Heart right ventricle (tissue), 16 donors: ENCODE results near the gene HAAO. TPM values are rescaled to one million over a fixed set of nuclear protein-coding genes. Genes with fewer than 3 reads are reported as not detected.

Source experiments
- ATAC-seq, 8 donors: fragments of 200-7000 bp; cut with Tn5 transposase; one replicate each; pipeline ENCODE4 v1.9.1; 2020; ENCODE audit warnings: mild to moderate bottlenecking in 8 of 8, moderate library complexity in 8 of 8, moderate number of reproducible peaks in 1 of 8
- DNase-seq, 2 donors: peaks; one replicate each; pipeline ENCODE4 v3.0.0-alpha.2; 2020
- H3K27ac ChIP-seq, 10 donors: fragments of 200-600 bp; sonication (generic) in 2 of 10; one replicate each; pipeline versions ENCODE4 v1.5.0 to v1.8.0; 2020 to 2022; ENCODE audit warnings: mild to moderate bottlenecking in 3 of 10
- H3K27me3 ChIP-seq, 7 donors: fragments of 200-600 bp; one replicate each; pipeline ENCODE4 v1.8.0; 2021 to 2022; ENCODE audit warnings: mild to moderate bottlenecking in 2 of 7
- H3K36me3 ChIP-seq, 9 donors: fragments of 200-600 bp; sonication (generic) in 1 of 9; one replicate each; pipeline versions ENCODE4 v1.5.0 to v1.8.0; 2020 to 2022; ENCODE audit warnings: mild to moderate bottlenecking in 2 of 9
- H3K4me1 ChIP-seq, 9 donors: fragments of 200-600 bp; sonication (generic) in 1 of 9; one replicate each; pipeline versions ENCODE4 v1.5.0 to v1.8.0; 2020 to 2022; ENCODE audit warnings: mild to moderate bottlenecking in 4 of 9
- H3K4me3 ChIP-seq, 10 donors: fragments of 200-600 bp; sonication (generic) in 2 of 10; one replicate each; pipeline versions ENCODE4 v1.5.0 to v1.8.0; 2020 to 2022; ENCODE audit warnings: mild to moderate bottlenecking in 7 of 10, moderate library complexity in 2 of 10
- H3K9me3 ChIP-seq, 11 donors: fragments of 200-600 bp in 10 of 11; sonication (generic) in 2 of 11; one replicate each; pipeline versions ENCODE4 v1.5.0 to v1.8.0; 2013 to 2022; ENCODE audit warnings: mild to moderate bottlenecking in 2 of 11, control low read depth in 1 of 11, moderate library complexity in 1 of 11
- WGBS, 2 donors: extraction: QIAGEN DNeasy Blood & Tissue Kit; methylation state at CpG; one replicate each; pipeline ENCODE4 v1.1.7; 2013; ENCODE audit warnings: inconsistent platforms in 1 of 2; 5-methylcytosine and 5-hydroxymethylcytosine counted together
- intact Hi-C, 10 donors: fragments of 100-400 bp; cut with DNase I; formaldehyde crosslinking; loops; one replicate each; pipeline versions ENCODE4 v1.11.1 to v1.14.2; 2022
- polyA plus RNA-seq, 2 donors: library from polyadenylated mRNA; stranded (reverse); fragments of 200-250 nt; gene quantifications; one replicate each; pipeline ENCODE4 v1.2.3, GENCODE V29; 2013
- total RNA-seq, 10 donors: library from RNA; stranded (reverse); fragmentation: NEBNext Ultra II Directional in 3 of 10; extraction: Animal tissue kit (Norgen Biotek cat#: 25700) in 3 of 10; gene quantifications; one replicate each; pipeline versions ENCODE4 v1.2.1 to v1.2.4, GENCODE V29; 2021 to 2023
- TF ChIP-seq, protein P1 (sequence below), 9 donors: fragments of 200-600 bp; sonication (generic) in 2 of 9; IDR thresholded peaks; one replicate each; pipeline versions ENCODE4 v1.5.0 to v1.8.0; 2021 to 2022; ENCODE audit warnings: antibody characterized with exemption in 9 of 9, mild to moderate bottlenecking in 5 of 9, moderate library complexity in 1 of 9
- donor health status: Arrhythmogenic right ventricular cardiomyopathy.
- donor health status: ischemic (EF 13 %, LVEDD 7.1; RV severe dilation, severe dysfunction).
- donor health status: healthy with polysubstance abuse.
- donor health status: DM: no; HTN: yes; CAD: no.
- donor health status: DM: no; HTN: no; CAD: no.
- donor health status: ischemic (EF 25% LVEDD 6.9; RV normal size, moderate dysfunction).
- donor health status: ischemic (EF 25% LVEDD 5.7; RV mildly dilated, moderate dysfunction).
- donor health status: healthy.
- donor health status: DM: yes; HTN: yes; CAD: no.
- donor health status: Ischemic cardiomyopathy.
- donor health status: ischemic (EF 35%, LVEDD 5.7; RV mildly dilated, moderate dysfunction).
- donor health status: nonischemic (EF 11% LVEDD 7.7; RV severe dilation, severe dysfunction).
- donor health status: DM: yes; HTN: yes; CAD: no.
- donor health status: PGD.
- donor health status: ischemic (EF 29% LVEDD 5.4; RV normal size, mild dysfunction).
- donor health status: nonischemic (EF 23%, LVEDD 6.1; RV moderate dilation, normal function).

Gene HAAO
- total and polyA plus RNA-seq, 12 donors, result 0.80 to 6.4 (median 2.7) TPM

DNA sequence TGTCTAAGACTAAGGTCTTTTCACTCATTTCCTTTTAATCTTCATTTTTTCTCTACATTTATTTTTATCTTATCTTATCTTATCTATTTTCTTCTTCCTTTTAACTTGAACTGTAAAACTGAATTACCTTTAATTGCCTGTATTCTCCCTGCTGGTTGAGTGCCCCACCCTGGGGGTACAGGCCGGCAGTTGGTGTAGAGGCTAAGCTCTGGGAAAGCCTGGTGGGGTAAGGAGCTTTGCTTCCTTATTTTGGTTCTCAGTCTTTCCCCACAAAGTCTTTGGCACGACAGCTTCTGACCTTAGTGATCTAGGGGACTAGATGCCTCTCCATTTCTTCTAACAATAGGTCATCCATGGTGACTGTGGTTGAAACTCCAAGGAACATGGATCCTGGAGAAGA lies 26.8 kb upstream of the HAAO start:
- ATAC-seq, result no peak
- no peaks in the 10 kb centered on the region for H3K27me3 ChIP-seq
- H3K36me3 ChIP-seq, result no peaks in the 10 kb centered on the region
- WGBS, 2 donors, result 78 to 80% methylated on average over 2 of the region's 2 CpGs
- no peaks in the 10 kb centered on the region for H3K4me1 ChIP-seq
- H3K27ac ChIP-seq, result no peak overlapping the region
- no peak overlapping the region for H3K4me3 ChIP-seq
- H3K9me3 ChIP-seq, result peaks cover 0 to 7% (median 0%) of the 10 kb centered on the region in 11 donors
- TF ChIP-seq, protein P1, sequence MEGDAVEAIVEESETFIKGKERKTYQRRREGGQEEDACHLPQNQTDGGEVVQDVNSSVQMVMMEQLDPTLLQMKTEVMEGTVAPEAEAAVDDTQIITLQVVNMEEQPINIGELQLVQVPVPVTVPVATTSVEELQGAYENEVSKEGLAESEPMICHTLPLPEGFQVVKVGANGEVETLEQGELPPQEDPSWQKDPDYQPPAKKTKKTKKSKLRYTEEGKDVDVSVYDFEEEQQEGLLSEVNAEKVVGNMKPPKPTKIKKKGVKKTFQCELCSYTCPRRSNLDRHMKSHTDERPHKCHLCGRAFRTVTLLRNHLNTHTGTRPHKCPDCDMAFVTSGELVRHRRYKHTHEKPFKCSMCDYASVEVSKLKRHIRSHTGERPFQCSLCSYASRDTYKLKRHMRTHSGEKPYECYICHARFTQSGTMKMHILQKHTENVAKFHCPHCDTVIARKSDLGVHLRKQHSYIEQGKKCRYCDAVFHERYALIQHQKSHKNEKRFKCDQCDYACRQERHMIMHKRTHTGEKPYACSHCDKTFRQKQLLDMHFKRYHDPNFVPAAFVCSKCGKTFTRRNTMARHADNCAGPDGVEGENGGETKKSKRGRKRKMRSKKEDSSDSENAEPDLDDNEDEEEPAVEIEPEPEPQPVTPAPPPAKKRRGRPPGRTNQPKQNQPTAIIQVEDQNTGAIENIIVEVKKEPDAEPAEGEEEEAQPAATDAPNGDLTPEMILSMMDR (IDR thresholded peaks at IDR 0.05), result no peak
- intact Hi-C loops, result no loop called here
- DNase-seq, result no peak

DNA sequence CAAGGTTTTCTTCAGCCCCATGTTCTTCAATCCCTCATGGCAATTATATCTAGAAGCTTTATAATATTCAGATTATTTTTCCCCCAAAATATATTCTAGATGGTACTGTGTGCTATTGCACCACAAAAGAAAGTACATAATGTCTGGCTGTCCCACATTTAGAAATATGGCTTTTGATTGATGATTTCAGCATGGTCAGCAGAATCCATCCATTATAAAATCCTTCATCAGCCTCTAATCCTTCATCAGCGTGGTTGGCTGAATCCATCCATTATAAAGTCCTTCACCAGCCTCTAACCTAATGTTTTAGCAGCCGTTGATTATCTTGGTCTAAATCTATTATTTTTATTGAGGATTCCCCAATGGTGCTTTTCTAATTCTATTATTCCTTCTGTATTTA lies 23.3 kb upstream of the HAAO start:
- ATAC-seq, result no peak
- Histone ChIP-seq H3K4me1 (peaks cover 0 to 16% (median 9%) of the 10 kb centered on the region in 9 donors), H3K4me3 (no peak overlapping the region), H3K9me3 (peaks cover 0 to 10% (median 0%) of the 10 kb centered on the region in 11 donors), H3K36me3 (no peaks in the 10 kb centered on the region), H3K27me3 (no peaks in the 10 kb centered on the region), H3K27ac (no peak overlapping the region)
- WGBS, 2 donors, result 36 to 75% methylated on average over 2 of the region's 2 CpGs
- TF ChIP-seq, protein P1 (IDR thresholded peaks at IDR 0.05), result no peak
- intact Hi-C loops, result no loop called here
- no peak for DNase-seq

DNA sequence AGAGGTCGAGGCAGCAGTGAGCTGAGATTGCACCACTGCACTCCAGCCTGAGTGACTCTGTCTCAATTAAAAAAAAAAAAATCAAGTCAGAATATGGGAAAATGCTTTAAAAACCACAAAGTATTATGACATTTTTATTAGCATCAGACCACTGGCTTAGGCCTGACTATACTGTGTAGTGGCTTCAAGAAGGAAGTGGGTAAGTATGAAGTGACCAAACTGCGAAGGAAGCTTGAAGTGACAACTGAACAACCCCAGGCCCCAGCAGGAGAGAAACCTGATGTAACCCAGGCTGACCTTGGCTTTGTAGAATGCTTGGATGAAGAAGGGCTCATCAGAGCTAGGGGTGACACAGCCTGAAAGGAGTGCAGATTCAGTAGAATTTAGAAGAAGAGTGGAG lies 21.4 kb upstream of the HAAO start:
- no peak overlapping the region for H3K27ac ChIP-seq
- H3K36me3 ChIP-seq, result no peaks in the 10 kb centered on the region
- DNase-seq (no peak), ATAC-seq (no peak)
- H3K4me3 ChIP-seq, result no peak overlapping the region
- H3K27me3 ChIP-seq, result no peaks in the 10 kb centered on the region
- TF ChIP-seq, protein P1 (IDR thresholded peaks at IDR 0.05), result no peak
- peaks cover 0 to 10% (median 0%) of the 10 kb centered on the region in 11 donors for H3K9me3 ChIP-seq
- H3K4me1 ChIP-seq, result peaks cover 0 to 28% (median 15%) of the 10 kb centered on the region in 9 donors
- intact Hi-C loops, result no loop called here
- 89 to 96% methylated on average over 2 of the region's 2 CpGs for WGBS, 2 donors

DNA sequence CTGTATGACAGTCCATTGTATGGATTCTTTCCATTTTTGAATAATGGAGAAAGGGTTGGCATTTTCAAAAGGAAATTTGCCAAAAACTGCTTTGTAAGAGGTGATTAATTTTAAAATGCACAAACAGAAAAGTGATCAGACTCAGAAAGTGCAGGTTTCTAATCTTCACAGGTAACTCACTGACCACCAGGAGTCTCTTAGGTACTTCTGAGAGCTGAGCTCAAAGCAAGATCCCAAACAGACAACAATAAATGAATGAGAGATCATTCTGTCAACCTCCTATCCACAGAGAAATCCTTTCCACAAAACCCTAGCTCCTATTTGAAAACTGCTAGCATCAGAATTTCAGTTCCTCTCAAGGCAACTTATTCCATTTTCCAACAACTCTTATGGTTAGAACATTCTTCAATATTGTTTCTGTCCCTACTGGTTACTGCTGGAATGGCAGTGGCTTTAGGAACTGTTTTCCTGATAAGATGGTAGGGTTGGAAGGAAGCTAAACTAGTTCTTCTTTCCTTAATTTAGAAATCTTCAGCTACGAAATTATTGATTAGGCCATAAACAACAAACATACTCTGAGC lies 20.6 kb upstream of the HAAO start:
- DNase-seq (no peak), ATAC-seq (no peak)
- TF ChIP-seq, protein P1 (IDR thresholded peaks at IDR 0.05), result peak in 8 of 9 donors; percentile 18 to 63 (median 53)
- Histone ChIP-seq H3K4me3 (no peak overlapping the region), H3K4me1 (peaks cover 0 to 28% (median 15%) of the 10 kb centered on the region in 9 donors), H3K27ac (peak overlapping the region in 1 of 10 donors; percentile 2), H3K27me3 (no peaks in the 10 kb centered on the region), H3K9me3 (peaks cover 0 to 10% (median 0%) of the 10 kb centered on the region in 11 donors), H3K36me3 (no peaks in the 10 kb centered on the region)
- intact Hi-C loops, result no loop called here
- WGBS, 2 donors, result 0 to 49% methylated on average over 1 of the region's 1 CpG
